ENCODE data around the gene MOB4. TPM values are rescaled to one million over a fixed set of nuclear protein-coding genes. Genes with fewer than 3 reads are reported as not detected.

The MOB4 gene
- 15.6 and 20.5 TPM in 2 replicates for total RNA-seq (2022)
- percentile 88 among the genes with signal in this experiment for Bru-seq, nascent RNA
- percentile 98 among the genes with signal in this experiment for BruChase-seq, experiment 1, labeled RNA remaining after a 6-hour chase
- BruChase-seq, experiment 2, labeled RNA remaining after a 2-hour chase = percentile 97 among the genes with signal in this experiment
- long read RNA-seq, transcript MOB4-207 (7 exons, 1,021 nt) = minor isoform, 12 of 126 reads
- long read RNA-seq, transcript MOB4-202 (8 exons, 3,986 nt) = major isoform, 114 of 126 reads
- long read RNA-seq, partial matches to known transcripts = 0 of 126 reads
- long read RNA-seq, other reads (novel, unspliced or antisense) = 0 of 126 reads

DNA sequence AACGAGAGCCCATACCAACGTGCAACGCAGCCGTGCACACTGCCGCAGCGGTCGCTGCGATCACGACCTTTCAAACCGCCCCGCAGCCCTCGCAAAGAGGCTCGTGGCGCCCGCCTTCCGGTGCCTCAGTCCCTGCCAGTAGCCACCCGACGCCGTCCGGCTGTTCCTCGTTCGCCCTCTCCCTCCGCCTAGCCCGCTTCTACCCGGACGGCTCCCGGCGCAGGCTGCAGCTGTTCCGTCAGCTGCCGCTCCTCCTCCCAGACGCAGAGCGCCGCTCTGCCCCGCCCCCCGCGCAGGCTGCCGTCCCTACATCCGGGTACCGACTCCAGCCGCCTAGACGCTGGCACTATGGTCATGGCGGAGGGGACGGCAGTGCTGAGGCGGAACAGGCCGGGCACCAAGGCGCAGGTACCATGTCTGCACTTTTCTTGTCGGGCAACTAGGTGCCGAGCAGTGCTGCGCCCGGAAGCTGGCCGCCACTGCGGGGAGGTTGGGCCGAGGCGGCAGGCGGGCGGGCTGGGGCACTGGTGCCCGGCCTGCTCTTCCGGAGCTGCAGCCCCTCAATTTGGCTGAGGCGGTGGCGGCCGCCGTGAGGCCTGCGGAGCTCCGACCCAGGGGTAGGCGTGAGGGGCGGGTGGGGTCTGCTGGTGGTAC, at the start of gene MOB4:
Gene MOB4, plus strand, starts transcription at position 328 of the 654 bp plus-strand sequence. Its CDS starts 21 bp downstream, at position 349.
- DNase-seq (ENCODE audit: unreplicated experiment) = peak; percentile 92
- ChIA-PET POLR2A (interaction anchor here (0.8 to 6.2 kb wide), 24 partner anchors 10 to 264 kb away, joined by 3 to 366 read pairs (median 8); partner anchors contain the start of genes COQ10B, HSPD1, HSPE1 and MARS2), CTCF (interaction anchor here (0.6 to 2.3 kb wide), 10 partner anchors 8 to 239 kb away, joined by 3 to 9 read pairs (median 4); no protein-coding TSS in a partner anchor)
- peaks cover 15% of the 10 kb centered on the region for H3K4me1 Mint-ChIP-seq (ENCODE audit: insufficient read depth, unreplicated experiment)
- H3K9me3 Mint-ChIP-seq (ENCODE audit: unreplicated experiment) = no peaks in the 10 kb centered on the region
- peak within 1 kb of the TSS; percentile 98 for H3K27ac Mint-ChIP-seq (ENCODE audit: low read depth, unreplicated experiment)
- H3K36me3 Mint-ChIP-seq (ENCODE audit: insufficient read depth, unreplicated experiment) = peaks cover 9% of the 10 kb centered on the region
- no peaks in the 10 kb centered on the region for H3K27me3 Mint-ChIP-seq (ENCODE audit: insufficient read depth, unreplicated experiment)
- H3K4me3 Mint-ChIP-seq (ENCODE audit: unreplicated experiment) = peak within 1 kb of the TSS; percentile 96
- intact Hi-C loops (cut with micrococcal nuclease) = loop anchor here (1.0 to 5.0 kb wide), 2 partner anchors 16 to 81 kb away; partner anchors contain the start of gene HSPE1
- TF ChIP-seq, protein P1, sequence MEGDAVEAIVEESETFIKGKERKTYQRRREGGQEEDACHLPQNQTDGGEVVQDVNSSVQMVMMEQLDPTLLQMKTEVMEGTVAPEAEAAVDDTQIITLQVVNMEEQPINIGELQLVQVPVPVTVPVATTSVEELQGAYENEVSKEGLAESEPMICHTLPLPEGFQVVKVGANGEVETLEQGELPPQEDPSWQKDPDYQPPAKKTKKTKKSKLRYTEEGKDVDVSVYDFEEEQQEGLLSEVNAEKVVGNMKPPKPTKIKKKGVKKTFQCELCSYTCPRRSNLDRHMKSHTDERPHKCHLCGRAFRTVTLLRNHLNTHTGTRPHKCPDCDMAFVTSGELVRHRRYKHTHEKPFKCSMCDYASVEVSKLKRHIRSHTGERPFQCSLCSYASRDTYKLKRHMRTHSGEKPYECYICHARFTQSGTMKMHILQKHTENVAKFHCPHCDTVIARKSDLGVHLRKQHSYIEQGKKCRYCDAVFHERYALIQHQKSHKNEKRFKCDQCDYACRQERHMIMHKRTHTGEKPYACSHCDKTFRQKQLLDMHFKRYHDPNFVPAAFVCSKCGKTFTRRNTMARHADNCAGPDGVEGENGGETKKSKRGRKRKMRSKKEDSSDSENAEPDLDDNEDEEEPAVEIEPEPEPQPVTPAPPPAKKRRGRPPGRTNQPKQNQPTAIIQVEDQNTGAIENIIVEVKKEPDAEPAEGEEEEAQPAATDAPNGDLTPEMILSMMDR (IDR thresholded peaks at IDR 0.05; ENCODE audit: unreplicated experiment) = no peak
- BruUV-seq (replicated peaks) = no TSS peak

DNA sequence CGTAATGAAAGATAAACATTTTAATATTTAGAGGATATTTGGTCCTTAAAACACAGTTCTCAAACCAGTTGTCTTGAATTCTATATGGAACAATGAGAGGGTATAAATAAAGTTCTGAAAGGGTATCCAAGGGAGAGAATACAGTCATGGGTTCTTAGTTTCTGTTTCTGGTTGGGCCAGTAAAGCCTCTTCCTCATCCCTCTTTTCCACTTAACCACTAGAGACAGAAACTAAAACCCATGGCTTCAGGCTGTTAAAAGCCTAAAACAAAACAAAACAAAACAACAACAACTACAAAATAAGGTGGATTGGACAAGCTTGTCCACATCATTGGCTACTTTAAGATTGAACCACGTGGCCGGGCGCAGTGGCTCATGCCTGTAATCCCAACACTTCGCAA, 43.7 kb upstream of the MOB4 start:
- Mint-ChIP-seq H3K9me3 (ENCODE audit: unreplicated experiment) (no peaks in the 10 kb centered on the region), H3K4me3 (ENCODE audit: unreplicated experiment) (no peak overlapping the region), H3K36me3 (ENCODE audit: insufficient read depth, unreplicated experiment) (peaks cover 94% of the 10 kb centered on the region), H3K4me1 (ENCODE audit: insufficient read depth, unreplicated experiment) (no peaks in the 10 kb centered on the region), H3K27me3 (ENCODE audit: insufficient read depth, unreplicated experiment) (no peaks in the 10 kb centered on the region), H3K27ac (ENCODE audit: low read depth, unreplicated experiment) (no peak overlapping the region)
- CTCF ChIA-PET = interaction anchor here (0.8 kb wide), 1 partner anchor 10 kb away, joined by 3 read pairs; no protein-coding TSS in a partner anchor
- no peak for DNase-seq (ENCODE audit: unreplicated experiment)
- TF ChIP-seq, protein P1 (IDR thresholded peaks at IDR 0.05; ENCODE audit: unreplicated experiment) = no peak
- POLR2A ChIA-PET = no interaction called here
- BruUV-seq (replicated peaks) = no TSS peak
- intact Hi-C loops (cut with micrococcal nuclease) = no loop called here

DNA sequence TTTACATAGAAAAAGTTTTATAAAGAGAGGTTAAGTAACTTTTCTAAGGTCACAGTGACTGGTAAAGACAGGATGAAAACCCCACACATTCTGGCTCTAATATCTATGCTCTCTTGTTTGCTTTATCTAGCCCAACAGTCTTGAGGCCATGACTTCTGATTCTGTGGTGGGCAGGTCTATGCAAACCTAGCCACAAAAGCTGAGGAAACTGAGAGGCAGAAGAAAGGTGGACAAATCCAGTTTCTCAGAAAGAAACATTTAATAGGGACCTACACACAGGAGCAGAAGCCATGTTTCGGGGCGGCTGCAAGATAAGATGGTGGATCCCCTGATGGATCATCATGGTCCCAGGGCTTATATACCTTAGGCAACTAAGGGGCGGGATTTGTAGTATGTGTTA, 38.1 kb upstream of the MOB4 start:
- TF ChIP-seq, protein P1 (IDR thresholded peaks at IDR 0.05; ENCODE audit: unreplicated experiment) = no peak
- Mint-ChIP-seq H3K4me3 (ENCODE audit: unreplicated experiment) (no peak overlapping the region), H3K4me1 (ENCODE audit: insufficient read depth, unreplicated experiment) (no peaks in the 10 kb centered on the region), H3K36me3 (ENCODE audit: insufficient read depth, unreplicated experiment) (peaks cover 64% of the 10 kb centered on the region), H3K27ac (ENCODE audit: low read depth, unreplicated experiment) (no peak overlapping the region), H3K27me3 (ENCODE audit: insufficient read depth, unreplicated experiment) (no peaks in the 10 kb centered on the region), H3K9me3 (ENCODE audit: unreplicated experiment) (no peaks in the 10 kb centered on the region)
- BruUV-seq (replicated peaks) = no TSS peak
- no peak for DNase-seq (ENCODE audit: unreplicated experiment)
- CTCF ChIA-PET = interaction anchor here (0.6 to 1.0 kb wide), 2 partner anchors 19 to 409 kb away, joined by 3 to 4 read pairs; no protein-coding TSS in a partner anchor
- intact Hi-C loops (cut with micrococcal nuclease) = no loop called here
- POLR2A ChIA-PET = interaction anchor here (1.2 to 1.3 kb wide), 2 partner anchors 18 to 21 kb away, joined by 3 to 4 read pairs; partner anchors contain the start of gene HSPD1

Measured in MCF 10A (cell line).